Lung microvascular endothelial cell (primary cell): ENCODE data around the gene PGLYRP3. TPM values are rescaled to one million over a fixed set of nuclear protein-coding genes. Genes with fewer than 3 reads are reported as not detected.
"Not testable (repeated sequence)": the region's sequence is repeated elsewhere in the genome, so short reads cannot be mapped to it uniquely, and the experiment has no call there.

Source experiments
- DNase-seq, 2 donors: peaks; one replicate each; pipeline versions ENCODE4 v3.0.0 to v3.0.0-alpha.2; 2010; ENCODE audit warnings: low read depth in 2 of 2
- total RNA-seq: library from RNA; depleted of rRNA; stranded (reverse); fragments of >200 nt; gene quantifications from 2 replicates; pipeline ENCODE4 v1.2.1, GENCODE V29; 2014

PGLYRP3 gene
- total RNA-seq, 1 donor from 2014 or later, result not detected

DNA sequence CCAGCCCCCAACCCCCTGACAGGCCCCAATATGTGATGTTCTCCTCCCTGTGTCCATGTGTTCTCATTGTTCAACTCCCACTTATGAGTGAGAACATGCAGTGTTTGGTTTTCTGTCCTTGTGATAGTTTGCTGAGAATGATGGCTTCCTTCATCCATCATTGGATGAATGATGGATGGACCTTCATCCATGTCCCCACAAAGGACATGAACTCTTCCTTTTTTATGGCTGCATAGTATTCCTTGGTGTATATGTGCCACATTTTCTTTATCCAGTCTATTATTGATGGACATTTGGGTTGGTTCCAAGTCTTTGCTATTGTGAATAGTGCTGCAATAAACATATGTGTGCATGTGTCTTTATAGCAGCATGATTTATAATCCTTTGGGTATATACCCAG is 1.6 kb upstream of the PGLYRP3 start:
- not testable (repeated sequence) for DNase-seq

DNA sequence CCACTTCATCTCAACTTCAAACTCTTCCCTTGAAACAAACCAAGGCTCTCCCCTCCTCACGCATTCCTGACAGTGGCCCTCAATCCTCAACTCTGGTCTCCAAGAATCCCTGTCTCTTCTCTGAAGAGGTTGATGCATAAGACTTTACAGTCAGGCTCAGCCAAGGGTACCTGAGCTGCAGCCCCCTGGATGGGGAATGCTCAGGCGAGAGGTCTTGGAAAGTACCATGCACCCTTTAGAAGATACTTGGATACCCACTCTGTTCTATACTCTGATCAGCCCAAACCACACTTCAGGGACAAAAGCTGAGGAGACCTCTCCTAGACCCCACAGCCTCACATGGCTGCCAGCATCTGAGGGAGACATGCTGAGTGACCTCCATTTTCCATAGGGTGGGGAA is 536 bp upstream of the PGLYRP3 start:
- DNase-seq, result no peak

DNA sequence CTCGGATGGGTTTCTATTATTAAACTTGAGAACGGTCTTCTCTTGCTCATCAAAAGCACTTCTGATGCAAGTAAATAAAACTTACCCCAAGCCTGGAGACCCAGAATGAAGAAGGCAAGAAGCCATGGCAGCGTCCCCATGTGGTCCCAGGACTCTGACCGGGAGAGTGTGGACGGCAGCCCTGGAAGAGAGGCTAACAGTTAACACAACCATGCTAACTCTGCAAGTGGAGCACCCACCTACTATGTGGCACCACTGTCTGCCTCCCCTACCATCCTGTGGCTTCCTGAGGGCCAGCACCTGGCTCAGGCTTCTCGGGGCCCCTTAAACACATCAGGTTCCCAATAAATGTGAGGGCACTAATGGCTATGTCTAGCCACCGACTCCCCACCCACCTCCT is 2.2 kb downstream of the PGLYRP3 start:
- no peak for DNase-seq

DNA sequence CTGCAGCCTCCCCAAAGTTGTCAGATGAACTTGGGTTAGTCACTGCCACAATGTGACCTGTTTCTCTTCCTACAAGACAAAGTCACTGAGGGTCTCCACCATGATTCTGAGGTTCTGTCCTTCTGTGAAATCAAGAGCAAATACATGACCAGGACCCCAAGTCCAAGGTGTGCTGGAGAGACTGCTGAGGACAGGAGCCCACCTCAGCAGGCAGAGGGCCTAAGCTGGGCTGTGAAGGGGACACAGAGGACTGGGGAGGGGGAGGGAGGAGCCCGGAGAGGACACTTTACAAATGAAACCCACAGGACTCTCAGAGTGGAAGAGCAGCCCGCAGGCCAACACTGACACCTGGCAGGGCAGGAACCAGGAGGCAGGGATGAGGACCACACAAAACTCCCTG is 3.3 kb downstream of the PGLYRP3 start:
- DNase-seq, result no peak

DNA sequence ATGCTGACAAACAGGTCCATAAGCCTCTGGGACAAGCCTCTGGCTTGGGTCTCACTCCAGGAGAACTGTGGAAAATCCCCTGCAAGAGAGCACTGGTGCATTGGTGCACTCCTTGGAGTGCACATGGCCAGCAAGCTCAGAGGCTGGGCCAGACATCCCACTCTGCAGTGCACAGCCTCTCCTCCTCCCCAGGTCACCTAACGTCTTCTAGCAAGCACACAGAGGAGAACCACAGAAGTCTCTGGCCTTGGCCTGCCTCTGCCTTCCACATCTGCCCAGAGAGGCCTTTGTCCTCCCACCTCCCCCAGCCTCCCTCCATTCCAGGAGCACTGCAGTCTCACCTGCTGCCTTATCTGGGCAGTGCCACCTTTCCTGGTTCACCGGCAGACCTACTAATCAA is 4.2 kb downstream of the PGLYRP3 start:
- DNase-seq, result no peak

DNA sequence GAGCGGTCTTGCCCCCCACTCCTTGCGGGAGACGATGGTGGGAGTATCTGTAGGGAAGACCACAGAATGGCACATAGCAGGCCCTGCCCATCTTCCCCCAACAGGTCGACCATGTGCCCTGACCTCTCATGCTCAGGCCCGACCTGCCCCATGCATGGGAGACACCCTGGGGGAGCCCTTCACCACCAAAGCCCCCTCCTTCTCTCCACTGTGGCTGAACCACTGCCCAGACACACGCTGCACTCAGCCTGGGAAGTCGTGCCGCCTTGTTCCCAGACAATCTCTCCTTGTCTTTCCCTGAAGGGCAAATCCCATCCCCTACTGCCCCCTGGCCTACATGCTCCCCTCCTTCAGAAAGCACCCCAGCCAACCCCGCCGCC is 5.5 kb downstream of the PGLYRP3 start:
- no peak for DNase-seq

DNA sequence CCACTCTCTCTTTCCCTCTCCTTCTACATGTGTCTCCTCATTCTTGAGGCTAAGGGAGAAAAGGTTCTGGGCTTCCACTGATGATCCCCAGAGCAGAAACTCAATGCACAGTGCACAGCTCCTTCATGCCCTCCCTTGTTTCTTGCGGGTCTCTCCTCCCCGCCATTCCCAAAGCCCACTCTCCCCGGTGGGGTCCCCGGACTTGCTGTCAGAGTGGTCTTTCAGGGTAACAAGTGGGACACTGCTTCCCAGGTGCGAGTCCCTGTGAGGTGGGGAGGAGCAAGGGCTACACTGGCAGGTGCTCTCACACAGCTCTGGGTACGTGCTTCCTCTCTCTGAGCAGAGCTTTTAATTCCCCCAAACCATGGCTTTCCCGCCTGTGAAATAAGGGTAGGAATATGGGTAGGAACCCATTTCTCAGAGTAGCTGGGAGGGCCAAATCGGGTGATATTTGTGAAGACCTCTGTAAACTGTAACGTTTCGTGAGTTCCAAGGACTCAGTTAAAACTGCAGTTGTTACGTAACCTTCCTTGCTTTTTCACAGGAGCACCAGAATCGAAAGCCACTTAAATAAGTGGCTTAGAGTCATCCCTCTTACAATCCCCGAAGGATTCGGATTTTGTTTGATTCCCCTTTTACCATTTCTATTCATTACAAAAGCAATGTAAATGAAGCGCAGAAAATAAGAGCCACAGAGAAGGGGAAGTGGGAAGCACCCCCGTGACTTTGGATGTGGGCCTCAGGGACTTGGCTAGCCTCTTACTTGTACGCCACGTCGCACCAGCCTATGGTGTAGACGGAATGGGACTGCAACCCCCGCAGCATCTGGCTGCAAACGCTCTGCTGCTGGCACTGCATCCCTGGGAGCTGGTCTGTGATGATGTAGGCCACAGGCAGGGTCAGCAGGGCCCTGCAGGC is 6.2 kb downstream of the PGLYRP3 start:
- DNase-seq, result no peak

DNA sequence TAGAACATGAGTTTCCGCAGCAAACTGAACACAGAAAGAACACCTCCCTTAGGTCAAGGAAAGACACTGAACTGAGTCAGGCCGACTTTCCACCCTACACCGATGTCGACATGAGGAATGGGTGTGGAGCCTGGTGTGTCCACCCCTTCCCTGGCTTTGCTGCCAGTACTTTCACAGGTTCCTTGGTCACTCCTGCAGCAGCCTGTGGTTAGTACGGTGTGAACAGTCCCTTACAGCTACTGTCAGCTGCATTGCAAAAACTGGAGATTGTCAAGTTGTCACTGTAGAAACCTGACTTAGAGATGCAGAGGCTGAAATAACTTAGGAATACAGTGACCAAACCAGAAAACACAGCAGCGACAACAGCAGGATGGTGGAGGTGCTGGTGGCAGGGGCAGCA is 7.1 kb downstream of the PGLYRP3 start:
- no peak for DNase-seq

DNA sequence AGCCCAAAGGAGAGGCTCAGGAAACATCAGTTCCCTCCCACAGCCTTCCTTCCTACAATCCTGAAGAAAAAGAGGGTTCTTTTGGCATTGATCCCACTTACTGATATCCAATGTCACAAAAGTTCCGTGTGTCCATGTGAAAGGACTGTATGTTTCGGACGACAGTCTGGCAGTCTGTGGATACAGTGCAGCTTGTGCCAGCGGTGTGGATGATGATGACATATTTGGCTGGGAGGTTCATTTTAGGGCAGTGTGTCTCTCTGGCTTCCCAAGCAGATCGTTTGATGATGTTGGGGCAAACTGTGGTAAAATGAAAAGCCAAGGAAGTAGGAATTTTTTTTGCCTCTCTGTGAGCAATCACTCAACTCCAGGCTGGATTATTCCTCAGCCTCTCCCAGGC is 10.4 kb downstream of the PGLYRP3 start:
- no peak for DNase-seq

DNA sequence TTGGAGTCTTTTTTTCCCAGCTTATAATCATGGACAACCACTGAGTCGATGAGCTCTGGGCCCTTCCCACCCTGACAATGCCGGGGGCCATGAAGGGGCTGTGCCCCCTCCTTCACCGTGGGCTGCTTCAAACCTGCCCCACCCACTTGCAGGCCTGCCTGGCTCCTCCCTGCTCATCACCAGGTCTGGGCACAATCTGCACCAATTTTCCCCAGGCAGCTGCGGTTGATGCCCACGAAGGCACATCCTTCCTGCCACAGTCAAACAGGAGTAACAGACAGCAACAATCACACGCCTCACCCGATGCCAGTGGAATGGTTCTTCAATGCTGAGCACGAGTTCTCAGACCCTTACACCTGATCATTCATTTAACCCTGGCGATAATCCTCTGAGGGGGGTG is 18.9 kb downstream of the PGLYRP3 start:
- no peak for DNase-seq

DNA sequence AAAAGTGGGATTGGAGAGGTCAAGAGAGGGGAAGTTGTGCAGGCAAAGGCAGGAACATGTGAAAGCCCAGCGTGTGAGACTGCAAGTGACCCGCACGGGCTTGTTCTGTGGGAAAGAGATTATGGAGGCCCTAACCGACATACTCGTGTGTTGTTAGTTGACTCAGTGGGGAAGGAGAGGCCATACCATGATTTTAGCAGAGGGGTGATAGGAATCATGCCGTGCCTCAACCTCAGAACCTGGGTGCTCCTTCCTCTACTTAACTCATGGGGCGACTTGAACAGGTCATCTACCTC is 19.3 kb downstream of the PGLYRP3 start:
- no peak for DNase-seq

DNA sequence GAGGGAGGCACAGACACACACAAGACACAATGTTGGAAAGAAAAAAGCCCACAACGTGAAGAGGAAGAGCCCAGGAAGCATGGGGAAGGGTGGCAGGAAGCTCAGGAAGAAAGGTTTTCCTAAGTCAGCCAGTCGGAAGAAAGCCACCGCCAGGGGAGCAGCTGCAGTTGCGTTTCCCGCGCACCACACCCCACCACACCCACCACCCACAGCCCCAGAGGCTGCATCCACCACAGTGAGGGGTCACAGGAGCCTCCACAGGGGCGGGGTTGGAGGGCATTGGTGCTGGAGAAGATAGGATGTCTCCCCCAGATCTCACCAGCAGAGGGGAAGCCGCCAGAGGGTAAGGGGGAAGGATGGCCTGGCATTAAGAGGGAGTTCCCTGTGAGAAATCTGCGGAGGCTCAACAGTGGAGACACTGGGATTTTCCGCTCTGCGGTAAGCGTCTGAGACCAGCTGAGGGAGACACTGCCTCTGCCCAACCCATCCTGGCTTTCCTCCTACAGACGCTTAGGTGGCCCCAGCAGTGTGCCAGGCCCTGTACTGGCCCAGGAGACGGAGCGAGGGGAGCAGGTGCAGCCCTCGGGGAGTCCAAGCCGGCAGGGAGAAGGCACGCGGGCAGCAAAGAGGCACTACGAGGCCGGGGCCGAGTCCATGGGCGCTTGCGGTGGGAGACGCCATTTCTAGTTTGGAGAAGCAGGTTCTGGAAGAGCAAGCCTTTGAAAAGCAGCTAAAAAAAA is 19.8 kb downstream of the PGLYRP3 start:
- no peak for DNase-seq

DNA sequence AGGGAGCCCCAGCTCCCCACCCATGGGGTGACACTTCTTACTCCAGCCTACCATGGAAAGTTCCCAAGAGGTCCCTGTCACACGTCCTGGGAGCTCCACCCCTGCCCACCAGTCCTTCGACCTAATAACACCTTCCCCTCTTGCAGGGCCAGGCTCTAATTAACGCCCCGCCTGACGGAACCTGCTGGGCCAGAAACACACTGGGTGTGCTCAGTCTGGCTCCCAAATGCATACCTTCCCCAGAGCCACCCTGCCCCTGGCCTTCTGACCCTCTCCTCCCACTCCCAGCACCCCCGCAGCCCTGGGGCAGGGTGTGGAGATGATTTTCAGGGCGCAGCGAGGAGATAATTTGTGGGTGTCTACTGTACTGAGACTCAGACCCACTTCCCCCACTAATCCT is 20.6 kb downstream of the PGLYRP3 start:
- DNase-seq, result no peak

DNA sequence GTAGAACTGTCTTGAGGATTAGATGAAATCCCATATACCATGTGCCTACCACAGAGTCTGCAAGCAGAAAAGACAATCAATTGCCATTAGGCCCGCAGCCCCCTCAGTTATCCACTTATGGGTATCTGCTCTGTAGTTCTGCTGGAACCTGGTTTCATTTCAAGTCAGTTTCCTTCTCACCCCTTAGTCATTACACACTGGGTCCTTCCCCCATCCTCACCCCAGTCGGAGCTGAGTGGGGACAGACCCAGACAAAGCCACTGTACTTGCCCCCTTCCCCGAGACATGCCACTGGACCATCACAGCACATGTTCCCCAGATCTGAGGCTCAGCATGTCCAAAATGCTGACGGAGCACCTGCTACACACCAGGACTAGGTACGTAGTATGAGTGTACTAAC is 21.2 kb downstream of the PGLYRP3 start:
- DNase-seq, result no peak

DNA sequence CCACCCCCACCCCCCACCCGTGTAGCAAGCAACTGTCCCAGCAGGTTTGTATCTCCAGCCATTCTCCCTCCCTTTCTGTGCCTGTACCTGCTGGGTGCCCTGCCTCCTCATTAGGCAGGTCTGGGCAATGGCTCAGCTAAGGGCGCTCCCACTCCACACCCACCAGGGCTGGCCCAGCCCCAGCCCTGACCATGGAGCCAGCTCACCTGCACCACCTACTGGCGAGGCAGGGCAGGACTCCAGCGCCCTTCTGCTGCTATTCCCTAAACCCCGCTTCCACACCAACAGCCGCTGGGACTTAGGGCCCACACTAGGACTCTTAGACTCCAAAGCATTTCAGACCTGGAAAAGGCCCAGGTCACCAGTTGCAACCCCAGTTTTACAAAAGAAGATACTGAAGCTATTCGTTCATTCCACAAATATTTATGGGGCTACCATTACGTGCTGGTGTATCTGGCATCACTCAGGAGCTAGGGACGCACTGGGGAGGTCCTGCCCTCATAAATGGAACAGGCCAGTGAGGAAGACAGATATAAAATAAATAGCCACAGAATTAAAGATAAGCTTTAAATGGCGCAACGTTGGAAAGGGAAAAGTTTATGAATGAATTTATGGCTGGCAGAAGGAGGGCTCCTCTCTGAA is 24.0 kb downstream of the PGLYRP3 start:
- DNase-seq, result peak in 1 of 2 donors; percentile 4

DNA sequence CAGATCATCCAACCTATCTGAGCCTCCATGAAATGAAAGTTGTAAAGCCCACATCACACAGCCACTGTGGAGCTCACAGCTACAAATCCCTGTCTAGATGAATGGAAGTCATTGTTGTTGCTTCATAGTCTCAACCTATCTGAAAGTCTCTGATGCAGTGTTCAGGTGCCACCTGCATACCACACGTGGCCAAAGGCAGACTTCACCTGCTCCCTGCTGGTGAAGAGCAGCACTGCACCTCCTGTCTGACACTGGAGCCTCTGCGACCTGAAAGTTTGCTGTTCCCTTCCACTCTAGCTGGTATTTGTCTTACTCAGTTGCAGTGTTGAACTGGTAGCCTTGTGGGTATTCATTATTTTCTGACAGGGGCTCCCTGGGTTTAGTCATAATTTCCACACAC is 34.9 kb downstream of the PGLYRP3 start:
- DNase-seq, result no peak

DNA sequence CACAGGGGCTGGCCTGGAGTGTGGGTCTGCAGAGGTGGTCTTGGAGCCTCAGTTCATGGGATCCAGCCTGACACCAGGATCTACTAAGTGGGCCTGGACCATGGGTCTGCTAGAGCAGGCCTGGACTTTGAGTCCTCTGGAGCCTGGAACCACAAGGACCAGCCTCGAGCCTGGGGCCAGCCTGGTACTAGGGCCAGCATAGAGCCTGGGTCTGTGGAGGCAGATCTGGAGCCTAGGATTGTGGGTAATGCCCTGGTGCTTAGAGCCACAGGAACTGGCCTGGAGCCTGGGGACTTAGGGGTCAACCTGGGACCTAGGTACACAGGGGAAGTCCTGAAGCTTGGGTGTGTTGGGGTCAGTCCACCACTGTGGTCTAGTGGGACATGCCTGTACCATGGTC is 40.6 kb downstream of the PGLYRP3 start:
- DNase-seq, result no peak

DNA sequence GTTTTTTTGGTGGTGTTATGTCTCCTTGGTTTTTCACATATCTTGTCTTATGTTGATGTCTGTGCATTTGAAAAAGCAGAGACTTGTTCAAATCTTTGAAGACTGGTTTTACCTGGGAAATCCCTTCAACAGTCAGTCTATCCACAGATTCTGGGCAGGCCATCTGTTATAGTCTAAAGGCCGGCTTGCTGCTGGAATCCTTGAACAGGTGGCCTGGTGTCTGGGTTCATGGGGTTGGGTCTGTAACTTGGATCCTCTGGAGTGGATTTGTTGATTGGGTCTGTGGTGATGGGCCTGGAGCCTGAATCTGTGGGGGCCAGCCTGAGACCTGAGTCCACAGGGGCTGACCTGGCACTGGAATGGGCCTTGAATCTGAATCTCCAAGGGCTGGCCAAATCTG is 41.0 kb downstream of the PGLYRP3 start:
- no peak for DNase-seq

DNA sequence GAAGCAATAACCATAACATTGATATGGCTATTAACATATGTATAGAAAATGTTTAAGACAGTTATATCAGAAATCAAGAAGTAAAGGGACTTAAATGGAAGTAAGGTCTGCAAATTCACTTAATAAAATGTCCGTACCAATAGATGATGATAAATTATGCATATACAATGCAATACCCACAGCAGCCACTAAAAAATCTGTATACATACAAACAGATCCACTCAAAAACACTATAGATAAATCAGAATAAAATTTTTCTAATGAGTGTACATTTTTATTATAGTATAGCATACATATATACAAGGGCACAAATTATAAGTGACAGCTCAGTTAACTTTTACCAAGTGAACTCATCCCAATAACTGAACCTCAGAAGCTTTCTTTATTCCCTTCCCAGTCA is 47.3 kb downstream of the PGLYRP3 start:
- DNase-seq, result no peak

DNA sequence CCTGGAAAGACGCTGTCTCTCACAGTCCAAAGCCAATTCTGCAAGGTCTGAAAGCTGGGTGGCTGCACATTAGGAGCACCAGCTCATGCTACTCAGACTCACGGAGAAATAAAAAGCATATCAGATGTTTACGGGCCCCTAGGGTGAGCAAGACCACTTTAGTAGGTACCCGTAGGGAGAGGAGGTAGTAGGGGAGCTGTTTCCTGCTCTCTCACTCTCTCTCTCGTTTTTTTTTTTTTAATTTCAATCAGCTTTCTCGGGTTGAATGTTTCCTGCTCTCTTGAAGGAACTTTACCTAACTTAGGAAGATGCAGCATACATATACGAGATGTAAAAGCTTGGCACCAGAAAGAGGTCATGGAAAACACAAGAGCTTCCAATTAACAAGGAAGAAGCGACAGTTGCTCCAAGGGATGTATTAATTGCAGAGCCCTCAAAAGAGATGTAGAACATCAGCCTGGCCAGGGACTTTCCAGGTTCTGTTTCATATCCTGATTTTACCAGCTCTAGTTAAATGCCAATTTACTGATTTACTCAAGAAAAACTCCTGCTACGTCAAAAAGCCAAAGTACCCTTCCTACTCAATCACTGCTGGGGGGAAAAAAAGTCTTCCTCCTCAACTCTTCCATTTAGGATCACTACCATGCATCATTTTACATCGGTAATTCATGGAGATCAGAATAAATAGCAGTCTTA is 50.1 kb downstream of the PGLYRP3 start:
- no peak for DNase-seq

DNA sequence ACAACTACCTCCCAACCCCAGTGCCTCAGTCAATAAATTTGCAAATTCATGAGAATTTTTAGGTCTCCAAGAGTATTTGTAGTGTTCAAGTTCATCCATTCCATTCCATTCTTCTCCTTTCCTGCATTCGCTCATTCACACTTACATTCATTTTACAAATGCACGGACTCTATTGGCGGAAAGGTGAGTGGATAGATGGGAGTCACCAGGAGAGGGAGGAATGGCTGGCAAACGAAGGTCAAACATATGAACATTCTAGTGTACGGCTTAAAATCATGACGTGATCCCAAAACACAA is 50.7 kb downstream of the PGLYRP3 start:
- no peak for DNase-seq
